GM18498 (cell line): ENCODE data around the gene SIRT5.

Experiments
- ATAC-seq: cut with Tn5 transposase; IDR thresholded peaks from one replicate; pipeline ENCODE4 v1.9.1; 2021; ENCODE audit warnings: mild to moderate bottlenecking, moderate library complexity; ENCODE audit not compliant: unreplicated experiment

The SIRT5 gene

DNA sequence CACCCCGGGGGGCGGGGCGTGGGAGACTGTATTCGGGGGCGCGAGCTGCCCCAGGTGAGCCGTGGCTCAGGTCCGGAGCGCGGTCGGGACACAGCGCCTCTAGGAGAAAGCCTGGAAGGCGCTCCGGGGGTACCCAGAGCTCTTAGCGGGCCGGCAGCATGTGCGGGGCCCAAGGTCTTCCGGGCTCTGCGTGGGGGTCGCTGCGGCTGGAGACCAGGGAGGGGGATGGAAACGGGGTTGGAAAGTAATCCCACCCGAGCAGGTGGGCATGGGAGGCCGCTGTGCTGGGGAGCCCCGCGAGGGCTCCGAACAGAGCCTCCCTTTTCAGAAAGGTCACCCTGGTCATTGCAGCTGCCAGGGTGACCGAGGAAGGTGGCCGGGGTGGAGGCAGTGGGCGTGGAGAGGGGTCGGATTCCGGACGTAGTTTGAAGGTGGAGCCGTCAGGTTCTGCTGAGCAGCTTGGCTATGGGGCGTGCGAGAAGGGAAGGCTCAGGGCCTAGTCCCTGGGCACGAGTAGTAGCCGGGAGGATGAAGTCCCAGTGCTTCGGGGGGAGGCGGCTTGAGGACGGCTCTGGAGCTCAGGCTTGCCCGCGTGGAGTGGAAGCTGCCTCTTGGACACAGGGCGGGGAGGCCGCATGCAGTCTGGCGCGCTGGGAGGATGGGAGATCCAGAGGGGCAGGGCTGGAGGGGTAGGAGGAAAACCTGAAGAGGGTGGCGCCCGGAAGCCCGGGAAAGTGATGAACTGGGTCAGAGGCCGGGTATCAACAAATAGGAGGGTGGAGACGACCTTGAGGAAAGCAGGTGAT lies at the start of gene SIRT5:
Gene SIRT5, plus strand, starts transcription at position 31 of the 806 bp plus-strand sequence. CDS start 9,510 bp downstream, outside the sequence.
- peak; percentile 74 for ATAC-seq

GRCh38 chr6:13524801-13525508 lies 49.4 kb upstream of the SIRT5 start:
- no peak for ATAC-seq

- ATAC-seq, result no peak
Measured at GRCh38 chr6:13526357-13526726, 48.1 kb upstream of the SIRT5 start.

DNA sequence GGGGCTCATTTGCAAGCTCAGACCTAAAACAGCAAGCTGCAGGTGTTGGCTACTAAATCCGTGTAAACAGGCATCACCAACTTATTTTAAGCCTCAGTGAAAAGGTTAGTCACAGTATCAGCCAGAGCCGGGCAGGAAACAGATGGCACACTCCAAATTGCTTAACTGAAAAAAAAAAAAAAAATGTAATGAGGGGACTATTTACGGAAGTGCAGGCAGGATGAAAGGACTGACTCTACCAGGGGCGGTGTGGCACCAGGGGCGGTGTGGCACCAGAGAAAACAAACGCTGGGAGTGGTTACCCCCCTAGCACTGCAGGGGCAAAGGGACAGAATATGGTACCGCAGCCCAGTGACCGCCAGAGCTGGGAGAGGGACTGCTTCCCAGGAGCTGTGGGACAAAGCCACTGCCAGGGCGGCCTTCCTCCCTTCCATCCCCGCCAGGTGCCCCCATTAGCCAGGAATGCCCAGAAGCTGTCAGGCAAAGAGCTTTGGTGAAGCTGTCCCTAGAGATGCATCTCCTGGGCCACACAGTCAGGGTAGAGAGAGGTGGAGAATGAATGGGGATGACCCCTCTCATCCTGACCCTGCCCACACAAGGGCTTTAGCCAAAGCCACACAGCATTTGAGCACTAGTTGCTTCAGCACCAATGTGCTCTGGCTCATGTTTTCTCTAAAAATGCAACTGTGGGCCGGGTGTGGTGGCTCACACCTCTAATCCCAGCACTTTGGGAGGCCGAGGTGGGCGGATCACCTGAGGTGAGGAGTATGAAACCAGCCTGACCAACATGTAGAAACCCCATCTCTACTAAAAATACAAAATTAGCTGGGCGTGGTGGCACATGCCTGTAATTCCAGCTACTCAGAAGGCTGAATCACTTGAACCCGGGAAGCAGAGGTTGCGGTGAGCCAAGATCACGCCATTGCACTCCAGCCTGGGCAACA lies 47.4 kb upstream of the SIRT5 start:
- ATAC-seq, result peak; percentile 78

DNA sequence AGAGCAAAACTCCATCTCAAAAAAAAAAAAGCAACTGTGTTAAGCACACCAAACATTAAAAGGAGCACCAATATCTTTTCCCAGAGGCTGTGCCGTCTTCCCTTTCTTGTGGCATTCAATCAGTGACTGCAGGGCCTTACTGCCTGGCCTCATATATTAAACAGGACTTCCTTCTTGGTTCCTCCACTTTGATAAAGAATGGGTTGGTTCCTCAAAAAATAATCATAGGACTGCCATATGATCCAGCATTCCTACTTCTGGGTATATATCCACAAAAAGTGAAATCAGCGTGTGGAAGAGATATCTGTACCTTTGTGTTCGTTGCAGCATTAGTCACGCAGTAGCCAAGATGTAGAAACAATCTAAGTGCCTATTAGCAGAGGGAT lies 46.7 kb upstream of the SIRT5 start:
- no peak for ATAC-seq

DNA sequence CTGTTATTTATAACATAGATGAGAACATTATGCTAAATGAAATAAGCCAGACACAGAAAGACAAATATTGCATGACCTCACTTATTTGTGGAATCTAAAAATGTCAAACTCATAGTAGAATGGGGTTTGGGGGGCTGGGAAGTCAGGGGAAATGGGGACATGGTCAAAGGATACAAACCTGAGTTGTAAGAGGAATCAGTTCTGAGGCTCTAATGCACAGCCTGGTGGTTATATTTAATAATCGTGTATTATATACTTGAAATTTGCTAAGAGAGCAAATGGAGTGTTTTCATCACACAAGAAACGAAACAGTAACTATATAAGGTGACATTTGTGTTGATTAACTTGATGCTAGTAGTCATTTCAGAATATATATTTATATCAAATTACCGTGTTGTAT lies 46.2 kb upstream of the SIRT5 start:
- no peak for ATAC-seq

- ATAC-seq, result no peak
Measured at GRCh38 chr6:13528777-13529343, 45.5 kb upstream of the SIRT5 start.

- no peak for ATAC-seq
Measured at GRCh38 chr6:13531956-13532355, 42.4 kb upstream of the SIRT5 start.

DNA sequence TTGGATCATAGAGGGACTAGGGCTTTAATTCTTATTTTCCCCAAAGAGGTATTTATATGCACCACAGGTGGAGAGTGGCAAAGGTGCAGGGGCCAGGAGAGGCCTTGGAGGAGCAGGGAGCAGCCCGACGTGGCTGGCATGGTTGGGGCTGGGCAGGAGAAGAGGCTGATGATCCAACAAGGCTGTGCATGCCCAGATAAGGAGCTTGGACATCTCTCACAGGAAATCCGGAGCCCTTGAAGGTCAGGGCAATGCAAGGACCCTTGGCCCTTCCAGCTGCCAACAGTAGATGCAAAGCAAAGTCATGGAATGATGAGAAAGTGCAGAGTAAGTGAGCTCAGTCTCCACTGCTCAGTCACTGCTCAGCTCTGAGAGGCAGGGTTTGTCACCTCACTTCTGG lies 39.9 kb upstream of the SIRT5 start:
- no peak for ATAC-seq

DNA sequence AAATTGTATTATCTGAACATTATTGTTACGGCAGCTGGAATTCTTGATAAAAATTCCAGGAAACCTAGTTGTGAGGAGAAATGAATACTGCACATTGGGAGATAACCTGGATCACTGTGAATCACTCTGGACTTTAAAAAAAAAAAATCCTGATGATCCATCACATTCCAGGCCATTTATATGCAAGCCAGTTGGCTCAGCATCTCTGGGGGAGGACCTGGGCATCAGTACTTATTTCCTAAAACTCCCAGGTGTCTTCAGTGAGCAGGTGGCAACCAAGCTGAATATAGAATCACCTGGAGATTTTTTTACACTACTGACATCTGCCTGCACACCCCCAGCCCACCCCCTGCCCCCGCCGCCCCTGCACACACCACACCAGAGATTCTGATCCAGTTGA lies 39.1 kb upstream of the SIRT5 start:
- ATAC-seq, result no peak

- ATAC-seq, result no peak
Measured at GRCh38 chr6:13536796-13537526, 37.4 kb upstream of the SIRT5 start.

- no peak for ATAC-seq
Measured at GRCh38 chr6:13537527-13537897, 36.9 kb upstream of the SIRT5 start.

DNA sequence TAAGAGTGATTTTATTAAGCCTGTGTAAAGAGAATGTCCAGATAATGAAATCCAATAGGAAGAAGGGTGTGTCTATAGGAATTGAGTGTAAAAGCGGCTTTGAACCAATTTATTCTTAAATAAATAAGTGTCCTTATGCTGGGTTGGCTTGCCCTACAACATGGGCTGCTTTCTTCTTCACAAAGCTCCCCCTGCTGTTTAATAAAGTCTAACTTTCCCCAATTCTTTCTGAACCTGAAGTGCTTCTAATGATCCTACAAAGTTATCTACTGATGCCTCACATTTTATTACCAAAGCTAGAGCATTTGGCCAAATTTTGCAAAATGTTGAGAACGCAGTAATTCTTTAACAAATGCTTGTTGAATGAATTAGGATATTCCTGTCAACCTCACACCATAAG lies 36.3 kb upstream of the SIRT5 start:
- no peak for ATAC-seq

DNA sequence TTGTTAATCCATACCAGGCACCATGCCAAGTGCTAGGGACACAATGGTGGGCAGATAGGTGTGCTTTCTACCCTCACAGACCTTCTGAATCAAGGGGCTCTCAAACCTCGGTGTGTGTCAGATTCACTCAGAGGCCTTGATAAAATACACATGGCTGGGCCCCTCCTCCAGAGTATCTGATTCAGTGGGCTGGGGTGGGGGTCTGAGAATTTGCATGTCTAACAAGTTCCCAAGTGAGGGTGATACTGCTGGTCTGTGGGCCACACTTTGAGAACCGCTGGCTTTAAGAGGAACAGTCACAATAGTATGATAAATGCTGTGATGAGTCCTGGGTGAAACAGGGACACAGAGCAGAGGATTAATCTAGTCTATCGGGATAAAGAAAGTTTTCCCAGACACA lies 35.8 kb upstream of the SIRT5 start:
- no peak for ATAC-seq

- ATAC-seq, result no peak
Measured at GRCh38 chr6:13539572-13539971, 34.8 kb upstream of the SIRT5 start.

GRCh38 chr6:13541496-13541895 lies 32.9 kb upstream of the SIRT5 start:
- ATAC-seq, result no peak

DNA sequence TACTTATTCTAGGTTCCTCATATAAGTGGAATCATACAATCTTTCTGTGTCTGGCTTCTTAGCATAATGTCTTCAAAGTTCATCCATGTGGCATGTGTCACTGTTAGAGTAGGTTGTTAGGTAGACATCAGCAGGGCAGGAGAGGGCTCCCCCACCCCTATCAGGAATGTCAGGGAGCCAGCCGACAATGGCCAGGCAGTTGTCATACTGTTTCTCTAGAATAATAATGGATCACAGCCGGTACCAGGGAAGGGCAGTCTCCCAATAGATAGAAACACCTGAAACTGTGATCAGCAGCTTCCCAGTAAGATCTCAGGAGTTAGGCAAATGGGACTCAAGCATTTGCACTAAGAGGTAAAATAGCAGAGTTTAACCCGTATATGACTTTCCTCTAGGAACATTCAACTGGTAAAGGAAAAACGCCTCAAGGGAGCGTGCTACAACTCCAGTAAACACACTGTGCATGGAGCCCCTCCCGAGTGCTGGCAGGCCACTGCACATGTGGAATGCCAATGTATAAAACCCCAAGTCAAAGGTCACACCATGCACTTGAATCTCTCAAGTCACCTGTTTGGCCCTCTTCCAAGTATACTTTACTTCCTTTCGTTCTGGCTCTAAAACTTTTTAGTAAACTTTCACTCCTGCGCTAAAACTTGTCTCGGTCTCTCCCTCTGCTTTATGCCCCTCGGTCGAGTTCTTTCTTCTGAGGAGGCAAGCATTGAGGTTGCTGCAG lies 29.8 kb upstream of the SIRT5 start:
- ATAC-seq, result no peak

GRCh38 chr6:13545885-13546284 lies 28.5 kb upstream of the SIRT5 start:
- no peak for ATAC-seq

DNA sequence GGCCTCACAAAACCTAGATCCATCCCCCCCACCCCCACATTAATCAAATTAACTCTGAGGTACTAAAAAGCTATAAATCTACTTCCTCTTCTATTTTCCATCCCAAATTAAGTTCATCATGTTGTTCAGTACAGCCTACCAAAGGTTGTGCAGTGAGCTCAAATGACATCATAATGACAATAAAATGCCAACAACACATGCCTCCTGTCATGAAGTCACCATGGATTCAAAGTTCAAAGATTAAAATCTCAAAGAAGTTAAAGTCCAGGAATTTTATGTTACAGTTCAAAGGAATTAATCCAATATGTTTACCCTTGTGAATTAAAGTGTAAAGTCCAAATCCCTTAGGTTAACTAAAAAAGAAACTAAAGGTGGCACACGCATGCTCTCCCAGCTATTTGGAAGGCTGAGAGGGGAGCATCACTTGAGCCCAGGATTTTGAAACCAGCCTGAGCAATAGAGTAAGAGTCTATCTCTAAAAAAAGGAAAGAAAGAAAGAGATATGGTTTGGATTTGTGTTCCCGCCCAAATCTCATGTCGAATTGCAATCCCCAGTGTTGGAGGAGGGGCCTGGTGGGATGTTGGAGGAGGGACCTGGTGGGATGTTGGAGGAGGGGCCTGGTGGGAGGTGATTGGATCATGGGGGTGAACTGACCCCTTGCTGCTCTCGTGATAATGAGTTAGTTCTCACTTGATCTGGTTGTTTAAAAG lies 25.7 kb upstream of the SIRT5 start:
- ATAC-seq, result no peak
